HFF-Myc (cell line): ENCODE results near the gene FAM227B.
"Not testable (repeated sequence)": the region's sequence is repeated elsewhere in the genome, so short reads cannot be mapped to it uniquely, and the experiment has no call there.

ENCODE experiments used
- DNase-seq: peaks from one replicate; pipeline ENCODE4 v3.0.0-alpha.2; 2011; ENCODE audit warnings: low read depth; ENCODE audit errors: extremely low read depth
- H3K4me3 ChIP-seq: replicated peaks from 2 replicates; pipeline ENCODE4 v1.5.1; 2011; ENCODE audit warnings: low read depth, mild to moderate bottlenecking, control low read depth, low read length
- TF ChIP-seq, protein P1 (sequence below): IDR thresholded peaks from 2 replicates; pipeline ENCODE4 v1.5.1; 2012; ENCODE audit warnings: mild to moderate bottlenecking, low read depth, low read length, control low read depth; ENCODE audit errors: missing control alignments

The FAM227B gene

DNA sequence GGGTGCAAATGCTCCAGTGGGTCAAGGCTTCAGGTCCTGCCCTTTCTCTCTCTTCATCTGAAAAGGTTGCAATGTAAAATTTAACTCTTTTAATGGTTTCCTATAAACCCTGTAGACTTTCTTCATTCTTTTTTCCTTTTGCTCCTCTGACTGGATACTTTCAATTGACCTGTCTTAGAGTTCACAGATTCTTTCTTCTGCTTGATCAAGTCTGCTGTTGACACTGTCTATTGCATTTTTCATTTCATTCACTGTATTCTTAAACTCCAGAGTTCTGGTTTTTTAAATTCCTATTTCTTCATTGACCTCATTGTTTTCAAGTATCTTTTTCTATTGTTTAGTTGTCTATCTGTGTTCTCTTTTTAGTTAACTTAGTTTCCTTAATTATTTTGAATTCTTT, 82.1 kb downstream of the FAM227B start:
- TF ChIP-seq, protein P1, sequence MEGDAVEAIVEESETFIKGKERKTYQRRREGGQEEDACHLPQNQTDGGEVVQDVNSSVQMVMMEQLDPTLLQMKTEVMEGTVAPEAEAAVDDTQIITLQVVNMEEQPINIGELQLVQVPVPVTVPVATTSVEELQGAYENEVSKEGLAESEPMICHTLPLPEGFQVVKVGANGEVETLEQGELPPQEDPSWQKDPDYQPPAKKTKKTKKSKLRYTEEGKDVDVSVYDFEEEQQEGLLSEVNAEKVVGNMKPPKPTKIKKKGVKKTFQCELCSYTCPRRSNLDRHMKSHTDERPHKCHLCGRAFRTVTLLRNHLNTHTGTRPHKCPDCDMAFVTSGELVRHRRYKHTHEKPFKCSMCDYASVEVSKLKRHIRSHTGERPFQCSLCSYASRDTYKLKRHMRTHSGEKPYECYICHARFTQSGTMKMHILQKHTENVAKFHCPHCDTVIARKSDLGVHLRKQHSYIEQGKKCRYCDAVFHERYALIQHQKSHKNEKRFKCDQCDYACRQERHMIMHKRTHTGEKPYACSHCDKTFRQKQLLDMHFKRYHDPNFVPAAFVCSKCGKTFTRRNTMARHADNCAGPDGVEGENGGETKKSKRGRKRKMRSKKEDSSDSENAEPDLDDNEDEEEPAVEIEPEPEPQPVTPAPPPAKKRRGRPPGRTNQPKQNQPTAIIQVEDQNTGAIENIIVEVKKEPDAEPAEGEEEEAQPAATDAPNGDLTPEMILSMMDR: no peak
- H3K4me3 ChIP-seq: no peak overlapping the region
- DNase-seq: no peak

DNA sequence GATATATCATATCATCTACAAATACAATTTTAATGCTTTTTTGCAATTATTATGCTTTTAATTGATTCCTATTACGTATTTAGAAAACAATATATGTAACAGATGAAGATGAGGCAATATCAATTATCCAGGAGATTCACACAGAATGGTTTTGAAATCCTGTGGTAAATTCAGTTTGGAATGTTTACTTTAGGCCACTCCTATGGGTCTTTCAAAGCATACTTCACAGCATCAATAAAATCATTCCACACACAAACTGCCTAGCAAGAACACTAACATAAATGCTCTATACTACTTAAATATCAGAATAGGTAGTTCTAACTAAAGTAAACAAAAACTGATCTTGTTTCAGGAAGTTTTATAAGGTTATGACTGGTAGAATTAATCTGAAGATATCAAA, 90.5 kb downstream of the FAM227B start:
- no peak overlapping the region for H3K4me3 ChIP-seq
- TF ChIP-seq, protein P1: no peak
- DNase-seq: no peak

DNA sequence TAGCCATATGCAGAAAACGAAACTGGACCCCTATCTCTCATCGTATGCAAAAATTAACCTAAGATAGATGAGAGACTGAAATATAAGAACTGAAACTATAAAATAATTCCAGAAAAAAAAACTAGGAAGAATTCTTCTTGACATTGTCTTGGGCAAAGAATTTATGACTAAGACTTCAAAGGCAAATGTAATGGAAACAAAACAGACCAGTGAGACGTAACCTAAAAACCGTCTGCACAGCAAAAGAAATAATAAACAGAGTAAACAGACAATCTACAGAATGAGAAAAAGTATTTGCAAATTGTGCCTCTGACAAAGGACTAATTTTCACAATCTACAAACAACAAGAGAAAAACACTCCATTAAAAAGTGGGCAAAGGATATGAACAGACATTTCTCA, 92.3 kb downstream of the FAM227B start:
- DNase-seq: no peak
- no peak overlapping the region for H3K4me3 ChIP-seq
- TF ChIP-seq, protein P1: no peak

DNA sequence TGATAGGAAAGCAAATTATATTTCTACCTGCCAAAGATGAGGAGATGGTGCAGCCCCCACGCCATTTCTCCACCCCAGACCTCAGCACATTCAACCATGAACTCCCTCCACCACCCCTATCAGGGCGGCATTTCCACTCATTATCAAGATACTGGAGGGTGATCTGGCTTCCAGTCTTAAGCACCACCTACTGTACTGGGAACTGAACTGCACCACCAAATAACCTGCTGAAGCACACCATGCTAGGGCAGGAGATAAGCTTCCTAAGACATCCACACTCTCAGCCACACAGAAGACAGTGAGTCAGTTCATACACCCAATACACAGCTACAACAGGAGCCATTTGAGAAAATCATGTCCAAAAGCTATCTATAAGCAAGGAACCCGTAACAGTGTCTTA, 98.8 kb downstream of the FAM227B start:
- DNase-seq: no peak
- TF ChIP-seq, protein P1: no peak

DNA sequence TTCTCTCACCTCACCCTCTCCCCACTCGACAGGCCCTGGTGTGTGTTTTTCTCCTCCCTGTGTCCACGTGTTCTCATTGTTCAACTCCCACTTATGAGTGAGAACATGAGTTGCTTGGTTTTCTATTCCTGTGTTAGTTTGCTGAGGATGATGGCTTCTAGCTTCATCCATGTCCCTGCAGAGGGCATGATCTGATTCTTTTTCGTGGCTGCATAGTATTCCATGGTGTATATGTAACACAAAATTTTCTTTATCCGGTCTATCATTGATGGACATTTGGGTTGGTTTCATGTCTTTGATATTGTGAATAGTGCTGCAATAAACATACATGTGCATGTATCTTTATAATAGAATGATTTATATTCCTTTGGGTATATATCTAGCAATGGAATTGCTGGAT, 107.9 kb downstream of the FAM227B start:
- DNase-seq, H3K4me3 ChIP-seq: not testable (repeated sequence)

More for the DNA sequence above, 98.8 kb downstream of the FAM227B start:
- no peak overlapping the region for H3K4me3 ChIP-seq

DNA sequence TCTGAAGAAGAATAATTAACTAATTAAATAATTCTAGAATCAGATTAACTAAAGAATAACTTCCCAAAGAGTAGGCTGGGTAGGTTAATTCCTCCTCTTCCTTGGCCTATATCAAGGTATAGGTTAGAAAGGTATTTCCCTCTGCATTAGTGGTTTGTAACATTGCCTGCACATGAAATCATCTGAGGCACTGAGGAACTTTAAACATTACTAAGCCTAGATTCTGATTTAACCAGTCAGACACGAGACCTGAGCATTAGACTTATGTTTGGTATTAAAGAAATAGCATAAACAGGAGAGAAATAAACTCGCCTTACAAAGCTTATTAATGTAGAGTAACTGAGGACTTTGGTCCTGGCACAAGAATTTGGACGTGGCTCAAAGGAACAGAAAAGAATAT, 113.4 kb downstream of the FAM227B start:
- H3K4me3 ChIP-seq: no peak overlapping the region
- TF ChIP-seq, protein P1: no peak
- DNase-seq: no peak

DNA sequence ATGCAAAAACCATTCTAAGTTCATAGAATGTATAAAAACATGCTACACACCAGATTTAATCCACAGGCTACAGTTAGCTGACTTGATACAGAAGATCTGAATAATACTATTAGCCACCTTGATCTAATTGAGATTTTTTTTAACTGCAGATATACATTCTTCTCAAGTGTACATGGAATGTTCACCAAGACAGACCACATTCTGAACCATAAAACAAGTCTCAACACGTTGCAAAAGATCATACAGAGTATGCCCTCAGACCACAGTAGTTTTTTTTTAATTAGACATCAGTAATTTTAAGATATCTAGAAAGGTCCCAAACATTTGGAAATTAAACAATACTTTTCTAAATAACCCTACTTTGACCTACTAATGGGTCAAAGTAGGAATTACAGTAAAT, 114.3 kb downstream of the FAM227B start:
- TF ChIP-seq, protein P1: no peak
- no peak overlapping the region for H3K4me3 ChIP-seq
- DNase-seq: no peak
